Endothelial cell of umbilical vein (primary cell): ENCODE measurements around the gene KIFC3. TPM values are rescaled to one million over a fixed set of nuclear protein-coding genes. Genes with fewer than 3 reads are reported as not detected.

ENCODE experiments used
- BruUV-seq: library from RNA; stranded (reverse); fragments of 400-500 nt; replicated peaks from 2 replicates; lab custom pipeline; 2021; lab: Mats Ljungman, UMichigan
- CTCF ChIA-PET: fragments of 300-600, 350-600 bp; sonication (Branson Sonifier 250); formaldehyde crosslinking; loops from one replicate; lab custom pipeline; 2021; ENCODE audit warnings: antibody characterized with exemption, inconsistent platforms; lab: Charles Lee
- POLR2A ChIA-PET: fragments of 300-600, 350-600 bp; sonication (Branson Sonifier 250); formaldehyde crosslinking; loops from one replicate; lab custom pipeline; 2021; ENCODE audit warnings: antibody characterized with exemption, inconsistent platforms; lab: Charles Lee
- DNase-seq: peaks from one replicate; pipeline ENCODE4 v3.0.0-alpha.2; 2011; ENCODE audit warnings: low read depth, low spot score
- FAIRE-seq: peaks from 2 replicates; lab custom pipeline; 2011; peaks lifted over from hg19 to GRCh38; lab: Jason Lieb, UNC
- H2AFZ ChIP-seq: 2 replicates; pipeline ENCODE4 v1.6.0; 2012; ENCODE audit warnings: low read depth, low read length, control low read depth, inconsistent platforms
- H3K27ac ChIP-seq: 2 replicates; pipeline ENCODE4 v1.5.1; 2011; ENCODE audit warnings: low read depth, mild to moderate bottlenecking, control low read depth, low read length, moderate library complexity; ENCODE audit not compliant: insufficient read depth
- H3K27me3 ChIP-seq, 2 experiments: 2 replicates each; pipeline versions ENCODE4 v1.6.0 to v1.6.1; 2011; ENCODE audit warnings: low read length in 2 of 2, mixed read lengths in 1 of 2; ENCODE audit not compliant: control insufficient read depth in 2 of 2, insufficient read depth in 2 of 2
- H3K36me3 ChIP-seq, 2 experiments: 2 replicates in 1 of 2; 3 replicates in 1 of 2; pipeline ENCODE4 v1.5.1; 2011; ENCODE audit warnings: low read length in 2 of 2, mild to moderate bottlenecking in 1 of 2, moderate library complexity in 1 of 2; ENCODE audit not compliant: control insufficient read depth in 2 of 2, insufficient read depth in 2 of 2; ENCODE audit errors: extremely low read depth in 1 of 2
- H3K4me1 ChIP-seq: 3 replicates; pipeline ENCODE4 v1.5.1; 2011; ENCODE audit warnings: mild to moderate bottlenecking, low read length; ENCODE audit not compliant: control insufficient read depth, insufficient read depth; ENCODE audit errors: extremely low read depth
- H3K4me2 ChIP-seq: 2 replicates; pipeline ENCODE4 v1.6.1; 2011; ENCODE audit warnings: low read length, control low read depth, mixed read lengths; ENCODE audit not compliant: insufficient read depth
- H3K4me3 ChIP-seq, 3 experiments: fragments of 200-600 bp in 1 of 3; sonication (generic), shearing (Covaris generic) in 1 of 3; replicated peaks in 1 of 3; 2 replicates each; pipeline ENCODE4 v1.5.1; 2011 to 2016; ENCODE audit warnings: control low read depth in 3 of 3, low read length in 3 of 3, mild to moderate bottlenecking in 2 of 3, inconsistent platforms in 1 of 3, low read depth in 1 of 3, moderate library complexity in 1 of 3; ENCODE audit not compliant: insufficient read depth in 1 of 3
- H3K79me2 ChIP-seq: 2 replicates; pipeline ENCODE4 v1.6.0; 2012; ENCODE audit warnings: low read length, inconsistent platforms; ENCODE audit not compliant: control insufficient read depth, insufficient read depth
- H3K9ac ChIP-seq: replicated peaks from 2 replicates; pipeline ENCODE3; 2011; ENCODE audit warnings: low read length, control low read depth; ENCODE audit not compliant: insufficient read depth; ENCODE audit errors: extremely low read depth
- H3K9me1 ChIP-seq: replicated peaks from 3 replicates; pipeline ENCODE4 v1.6.0; 2011; ENCODE audit warnings: mild to moderate bottlenecking, low read length; ENCODE audit not compliant: control insufficient read depth, insufficient read depth; ENCODE audit errors: extremely low read depth
- H3K9me3 ChIP-seq: replicated peaks from 2 replicates; pipeline ENCODE4 v1.5.1; 2012; ENCODE audit warnings: low read length, inconsistent platforms; ENCODE audit not compliant: control insufficient read depth, insufficient read depth
- H4K20me1 ChIP-seq: replicated peaks from 2 replicates; pipeline ENCODE3; 2011; ENCODE audit warnings: mild to moderate bottlenecking, low read length; ENCODE audit not compliant: control insufficient read depth, insufficient read depth; ENCODE audit errors: extremely low read depth
- EZH2 ChIP-seq: IDR thresholded peaks from 2 replicates; pipeline ENCODE4 v1.6.1; 2012; ENCODE audit warnings: borderline replicate concordance, low read depth, mild to moderate bottlenecking, moderate library complexity, low read length, inconsistent platforms; ENCODE audit not compliant: severe bottlenecking
- FOS ChIP-seq: IDR thresholded peaks from 2 replicates; pipeline ENCODE4 v1.6.1; 2011; ENCODE audit warnings: mild to moderate bottlenecking, low read length, moderate library complexity, borderline replicate concordance; ENCODE audit not compliant: insufficient read depth
- GATA2 ChIP-seq: IDR thresholded peaks from 2 replicates; pipeline ENCODE4 v1.7.0; 2011; ENCODE audit warnings: low read depth, mild to moderate bottlenecking, moderate library complexity, mixed read lengths, low read length; ENCODE audit not compliant: insufficient read length, insufficient read depth
- MAX ChIP-seq: IDR thresholded peaks from 2 replicates; pipeline ENCODE4 v1.6.1; 2011; ENCODE audit not compliant: insufficient read depth, insufficient read length
- MYC ChIP-seq: IDR thresholded peaks from one replicate; pipeline ENCODE4 v1.6.1; 2011; ENCODE audit warnings: mild to moderate bottlenecking, low read depth, low read length
- dilution Hi-C: fragments of 300-500 bp; cut with MboI; formaldehyde crosslinking; loops from one replicate; pipeline ENCODE4 v1.15.0; 2019; ENCODE audit warnings: low sequenced_read_pairs; ENCODE audit not compliant: extremely low pct_ligation_motif_present
- intact Hi-C: fragments of 100-400 bp; cut with micrococcal nuclease; formaldehyde crosslinking; loops from one replicate; pipeline ENCODE4 v1.10.0; 2022
- polyA plus RNA-seq, 4 experiments: library from polyadenylated mRNA; depleted of rRNA in 3 of 4; stranded (reverse) in 3 of 4; unstranded in 1 of 4; fragments of >200 nt; gene quantifications; 2 replicates each; pipeline versions ENCODE4 v1.2.1 to v1.2.3, GENCODE V29; 2011 to 2012; ENCODE audit warnings: missing spikeins in 1 of 4
- total RNA-seq: library from RNA; stranded (reverse); gene quantifications from 2 replicates; pipeline ENCODE4 v1.2.3, GENCODE V29; 2021

Gene KIFC3
- total and polyA plus RNA-seq, 2 donors (not counting 3 experiments of a cell fraction or from before 2014, with no cell fraction given) = 36.3 to 62.2 TPM

- TF ChIP-seq MYC = no peak
- no peak for TF ChIP-seq MAX
- TF ChIP-seq GATA2 = no peak
- no peak for TF ChIP-seq EZH2
- TF ChIP-seq FOS = no peak
- Histone ChIP-seq H3K9ac (no peak overlapping the region), H2AFZ (no peak overlapping the region), H3K36me3 (peaks cover 0 to 25% of the 10 kb centered on the region in 2 experiments), H3K9me1 (no peaks in the 10 kb centered on the region), H3K4me3 (no peak overlapping the region), H3K27me3 (no peaks in the 10 kb centered on the region), H4K20me1 (no peaks in the 10 kb centered on the region), H3K4me1 (no peaks in the 10 kb centered on the region), H3K9me3 (no peaks in the 10 kb centered on the region), H3K27ac (no peak overlapping the region), H3K4me2 (no peak overlapping the region), H3K79me2 (no peaks in the 10 kb centered on the region)
- intact Hi-C loops = no loop called here
- ChIA-PET CTCF (interaction anchor here (1.9 to 2.8 kb wide), 2 partner anchors 109 to 177 kb away, joined by 7 to 10 read pairs; no protein-coding TSS in a partner anchor), POLR2A (no interaction called here)
- dilution Hi-C loops = no loop called here
- FAIRE-seq = no peak
- BruUV-seq = no TSS peak
- no peak for DNase-seq
Observed at GRCh38 chr16:57753448-57754353, 48.6 kb downstream of the KIFC3 start.
